NK-92 treated with Interleukin-12 subunit alpha and Interleukin-12 subunit beta, amount 100 ng/mL, for 24 hours (cell line): ENCODE measurements around the gene IFI27L1.
"Not testable (repeated sequence)": the region's sequence is repeated elsewhere in the genome, so short reads cannot be mapped to it uniquely, and the experiment has no call there.

Source experiments
- DNase-seq: peaks from one replicate; lab custom pipeline; 2025; lab: John Stamatoyannopoulos, UW

The IFI27L1 gene

DNA sequence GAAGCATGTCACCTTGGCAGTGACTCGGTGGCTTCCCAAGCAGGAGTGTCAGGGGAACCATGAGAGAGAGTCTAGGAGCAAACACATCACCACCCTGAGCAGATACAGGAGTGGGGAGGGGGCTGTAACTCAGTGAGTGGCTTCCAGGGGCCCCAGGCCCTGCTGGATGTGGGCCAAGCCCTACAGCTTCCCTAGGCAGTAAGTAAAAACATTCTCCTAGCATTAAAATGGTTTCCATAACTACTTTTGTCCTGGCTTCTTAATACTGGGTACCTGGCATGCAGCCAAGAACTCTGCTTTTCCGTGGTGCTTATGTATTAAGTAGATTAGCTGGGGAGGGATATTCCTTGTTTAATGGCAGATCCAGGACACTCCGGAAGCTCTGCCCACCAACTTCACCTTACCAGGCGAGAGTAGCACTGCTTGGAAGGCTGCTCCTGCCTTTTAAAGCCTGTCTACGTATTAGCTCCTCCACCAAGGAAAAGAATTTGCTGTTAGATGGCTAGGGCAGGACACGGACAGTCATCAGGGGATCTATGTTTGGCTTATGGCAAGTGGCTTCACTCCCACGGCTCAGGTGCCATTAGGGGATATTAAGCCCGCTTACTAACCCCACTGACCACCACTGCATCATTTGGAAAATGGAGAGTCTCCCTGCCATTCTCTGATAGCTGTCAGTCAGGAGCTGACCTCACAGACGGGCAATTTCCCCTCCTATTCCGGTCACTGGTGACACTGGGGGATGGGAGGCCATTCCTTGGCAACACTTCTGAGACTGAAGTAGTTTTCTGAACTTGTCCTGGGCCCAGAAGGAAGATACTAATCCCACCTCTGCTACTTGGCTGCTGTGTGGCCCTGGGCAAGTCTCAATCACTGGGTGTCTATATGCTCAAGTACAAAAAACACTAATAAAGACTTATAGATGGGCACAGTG is 32.2 kb upstream of the IFI27L1 start:
- no peak for DNase-seq

DNA sequence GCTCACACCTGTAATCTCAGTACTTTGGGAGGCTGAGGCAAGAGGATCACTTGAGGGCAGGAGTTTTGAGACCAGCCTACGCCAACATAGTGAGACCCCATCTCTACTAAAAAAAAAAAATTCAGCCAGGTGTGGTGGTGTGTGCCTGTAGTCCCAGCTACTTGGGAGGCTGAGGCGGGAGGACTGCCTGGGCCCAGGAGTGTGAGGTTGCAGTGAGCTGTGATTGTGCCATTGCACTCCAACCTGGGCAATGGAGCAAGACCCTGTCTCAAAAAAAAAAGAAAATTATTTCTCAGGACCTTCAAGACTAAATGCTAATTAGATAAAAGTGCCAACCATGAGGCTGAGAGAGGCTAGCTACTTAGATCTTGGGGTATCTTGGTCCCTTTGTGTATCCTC is 31.5 kb upstream of the IFI27L1 start:
- no peak for DNase-seq

DNA sequence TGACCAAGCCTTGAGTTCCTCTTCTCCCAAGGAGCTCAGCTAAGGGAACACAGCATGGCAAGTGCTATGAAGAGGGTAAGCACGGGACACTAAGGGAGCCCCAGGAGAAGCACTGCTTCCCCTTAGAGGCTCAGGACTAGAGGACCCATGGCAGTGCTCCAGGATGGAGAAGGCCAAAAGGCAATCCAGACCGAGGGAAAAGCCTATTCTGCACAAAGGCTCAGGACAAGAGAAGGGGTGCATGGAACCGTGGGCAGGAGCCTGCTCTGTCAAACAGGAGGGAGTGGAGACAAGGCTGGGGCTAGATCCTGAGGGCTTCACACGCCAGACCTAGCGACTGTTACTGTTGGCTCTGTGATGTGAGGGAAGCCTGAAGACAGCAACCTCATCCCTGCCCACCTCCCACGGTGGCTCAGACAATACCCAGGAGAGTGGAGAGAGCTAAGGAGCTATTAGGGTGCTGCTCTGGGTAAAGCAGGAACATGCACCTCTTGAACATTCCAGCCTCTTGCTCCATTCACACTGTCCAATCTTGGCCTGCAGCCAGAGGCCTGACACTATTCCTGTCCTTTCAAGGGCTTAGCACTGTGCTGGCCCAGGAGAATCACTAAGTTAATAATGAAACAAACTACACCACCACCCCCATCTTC is 30.8 kb upstream of the IFI27L1 start:
- DNase-seq: no peak

DNA sequence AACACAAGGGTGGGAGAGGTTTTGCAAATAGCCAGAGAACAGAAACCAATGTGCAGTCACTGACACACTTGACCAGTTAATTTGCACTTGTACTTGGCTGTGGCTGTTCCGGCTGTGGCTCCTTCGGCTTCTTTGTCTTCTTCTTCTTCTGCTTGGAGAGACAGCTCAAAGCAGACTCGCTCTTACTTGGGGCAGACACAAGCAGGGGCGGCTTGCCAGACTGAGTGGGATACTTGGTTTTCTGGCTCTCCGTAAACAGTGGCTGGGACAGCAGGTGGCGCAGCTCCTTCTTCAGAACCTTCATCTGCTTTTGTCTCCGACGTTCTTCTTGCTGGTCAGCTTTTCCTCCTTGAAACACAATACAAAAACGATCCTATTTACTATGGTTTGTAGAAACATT is 30.0 kb upstream of the IFI27L1 start:
- DNase-seq: no peak

DNA sequence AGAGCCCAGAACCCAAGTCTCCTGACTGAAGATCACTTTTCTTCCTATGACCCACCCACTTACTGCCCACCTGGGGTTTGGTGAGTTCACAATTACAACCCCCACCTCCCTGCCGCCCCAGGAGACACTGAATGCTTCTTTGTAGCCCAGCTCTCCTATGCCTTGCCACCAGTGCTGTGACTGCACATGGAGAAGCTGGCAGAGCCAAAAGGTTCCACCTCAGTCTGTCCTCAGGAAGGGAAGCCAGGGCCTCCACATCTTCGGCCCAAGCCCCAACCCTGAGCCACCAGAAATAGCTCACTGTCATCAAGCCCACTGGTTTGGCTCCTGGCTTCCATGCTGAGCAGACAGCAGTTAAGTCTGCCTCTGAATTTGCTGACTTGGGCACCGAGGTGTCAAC is 29.3 kb upstream of the IFI27L1 start:
- DNase-seq: no peak

DNA sequence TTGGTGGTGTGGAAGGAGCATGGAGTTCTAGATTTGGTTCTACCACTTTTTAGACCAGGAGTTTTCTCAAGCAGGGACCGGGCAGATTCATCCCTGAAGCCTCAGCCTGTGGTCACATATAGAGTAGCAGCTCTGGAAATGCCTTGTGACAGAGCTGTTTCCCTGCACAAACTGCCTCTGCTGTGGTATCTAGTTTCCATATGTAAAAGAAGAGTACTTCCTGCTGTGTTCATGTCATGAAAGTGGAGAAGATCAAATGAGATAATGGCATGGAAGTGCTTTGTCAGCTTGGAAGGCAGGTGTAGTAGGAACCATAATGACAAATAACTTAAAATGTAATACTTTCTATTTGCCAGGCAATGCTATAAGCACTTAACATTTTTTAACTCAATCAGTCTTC is 28.9 kb upstream of the IFI27L1 start:
- no peak for DNase-seq

DNA sequence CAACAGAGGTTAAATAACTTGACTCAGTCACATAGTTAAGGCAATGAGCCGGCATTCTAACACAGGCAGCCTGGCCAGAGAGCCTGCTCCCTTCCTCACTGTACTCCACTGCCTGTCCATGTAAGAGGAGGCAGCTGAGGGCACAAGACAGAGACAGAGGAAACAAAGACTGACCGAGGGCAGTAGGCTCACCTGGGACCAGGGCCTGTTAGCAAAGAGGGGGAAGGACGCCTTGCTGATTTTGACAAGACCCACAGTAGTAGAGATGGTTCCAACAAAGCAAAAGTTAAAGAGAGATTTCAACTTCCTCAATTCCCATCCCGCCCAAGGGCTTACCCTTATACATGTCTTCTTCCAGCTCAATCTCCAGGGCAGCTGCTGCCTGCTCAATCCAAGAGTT is 28.4 kb upstream of the IFI27L1 start:
- DNase-seq: no peak

DNA sequence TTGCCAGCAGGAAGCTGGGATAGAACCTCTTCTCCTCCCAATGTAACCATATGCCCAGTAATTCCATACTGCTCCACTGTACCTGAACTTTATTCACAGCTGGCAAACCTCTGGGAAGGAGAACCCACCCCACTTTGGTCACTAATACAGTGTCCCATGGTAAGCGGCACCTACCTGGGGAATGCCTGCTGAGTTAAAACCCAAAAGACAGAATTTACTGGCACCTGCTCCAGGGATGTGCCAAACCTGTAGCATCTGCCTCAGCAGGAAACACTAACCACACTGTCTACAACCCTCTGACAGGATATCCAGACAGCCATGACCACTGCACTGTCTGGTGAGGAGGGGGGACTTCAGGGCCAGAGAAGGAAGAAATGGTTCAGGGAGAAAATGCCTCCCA is 26.7 kb upstream of the IFI27L1 start:
- no peak for DNase-seq

DNA sequence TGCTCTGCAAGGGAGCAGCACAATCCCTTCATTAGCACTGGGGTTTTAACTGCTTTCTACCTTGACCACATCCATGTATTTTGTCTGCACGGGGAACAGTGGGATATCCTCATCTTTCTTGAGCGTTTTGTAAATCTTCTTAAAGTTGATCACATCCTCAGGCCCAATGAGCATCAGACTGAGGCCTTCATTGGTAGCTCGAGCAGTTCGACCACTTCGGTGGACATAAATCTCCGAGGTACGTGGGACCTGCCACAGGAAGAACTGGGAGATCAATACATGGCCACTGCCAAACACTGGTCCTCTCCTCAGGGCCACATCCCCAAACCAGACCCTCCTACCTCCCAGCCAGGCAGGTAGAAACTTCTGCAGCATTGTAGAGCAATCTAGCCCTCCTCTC is 26.2 kb upstream of the IFI27L1 start:
- no peak for DNase-seq

DNA sequence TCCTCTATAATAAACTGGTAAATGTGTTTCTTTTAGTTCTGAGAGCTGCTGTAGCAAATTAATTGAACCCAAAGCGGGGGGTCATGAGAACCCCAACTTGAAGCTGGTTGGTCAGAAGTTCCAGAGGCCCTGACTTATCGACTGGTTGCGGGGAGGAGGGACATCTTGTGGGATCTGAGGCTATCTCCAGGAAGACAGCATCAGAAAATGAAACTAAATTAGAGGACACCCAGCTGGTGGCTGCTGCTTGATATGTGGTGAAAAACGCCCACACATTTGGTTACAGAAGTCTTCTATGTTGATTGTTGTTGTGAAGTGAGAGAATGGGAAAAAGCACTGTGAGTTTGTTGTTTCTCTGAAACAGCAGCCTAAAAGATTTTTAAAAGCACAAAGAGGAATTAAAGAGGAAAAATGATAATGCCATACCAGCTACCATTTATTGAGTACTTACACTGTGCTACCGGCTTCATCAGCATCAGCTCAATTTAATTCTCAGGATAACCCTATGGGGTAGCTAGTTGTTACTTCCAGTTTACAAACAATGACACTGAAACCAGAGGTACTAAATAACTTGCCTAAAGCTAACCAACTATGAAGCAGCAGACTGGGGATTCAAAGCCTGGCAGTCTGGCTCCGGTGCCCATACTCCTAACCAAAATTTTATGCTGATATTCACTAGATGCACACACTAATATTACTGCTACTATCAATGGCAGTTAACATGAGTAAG is 24.4 kb upstream of the IFI27L1 start:
- DNase-seq: no peak

DNA sequence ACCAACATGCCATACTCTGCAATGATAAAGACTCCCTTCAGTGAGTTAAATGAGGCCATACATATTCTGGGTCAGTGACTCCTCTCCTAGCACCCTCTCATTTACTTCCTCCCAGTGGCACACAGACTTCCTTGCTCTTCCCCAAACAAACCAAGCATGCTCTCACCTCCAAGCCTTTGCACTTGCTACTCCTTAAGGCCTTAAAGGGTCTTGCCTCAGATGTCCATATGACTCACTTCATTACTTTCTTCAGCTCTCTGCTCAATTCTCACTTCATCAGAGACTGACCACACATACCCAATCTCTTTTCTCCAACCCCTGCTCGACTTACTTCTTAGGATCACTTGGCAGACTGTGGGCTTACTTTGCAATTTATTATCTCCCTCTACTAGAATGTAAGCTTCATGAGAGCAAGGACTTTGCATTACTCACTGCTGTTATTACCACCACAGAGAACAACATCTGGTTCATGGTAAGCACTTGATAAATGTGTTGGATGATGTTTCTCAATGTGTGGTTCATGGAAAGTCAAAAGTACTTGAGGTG is 22.9 kb upstream of the IFI27L1 start:
- no peak for DNase-seq

DNA sequence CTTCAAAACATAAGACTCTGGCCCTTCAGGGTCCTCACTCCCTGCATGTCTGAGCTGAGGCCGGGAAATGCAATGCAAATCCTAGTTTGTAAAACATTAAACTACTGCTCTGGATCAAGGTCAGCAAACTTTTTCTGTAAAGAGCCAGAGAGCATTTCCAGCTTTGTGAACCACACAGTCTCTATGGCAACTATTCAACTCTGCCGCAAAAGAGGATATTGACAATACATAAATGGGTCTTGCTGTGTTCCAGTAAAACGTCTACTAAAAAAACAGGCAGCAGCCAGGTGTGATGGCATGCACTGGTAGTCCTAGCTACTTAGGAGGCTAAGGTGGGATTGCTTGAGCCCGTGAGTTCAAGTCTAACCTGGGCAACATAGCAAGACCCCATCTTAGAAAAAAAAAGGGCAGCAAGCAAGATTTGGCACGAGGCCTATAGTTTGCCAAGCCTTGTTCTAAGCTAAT is 22.4 kb upstream of the IFI27L1 start:
- no peak for DNase-seq

DNA sequence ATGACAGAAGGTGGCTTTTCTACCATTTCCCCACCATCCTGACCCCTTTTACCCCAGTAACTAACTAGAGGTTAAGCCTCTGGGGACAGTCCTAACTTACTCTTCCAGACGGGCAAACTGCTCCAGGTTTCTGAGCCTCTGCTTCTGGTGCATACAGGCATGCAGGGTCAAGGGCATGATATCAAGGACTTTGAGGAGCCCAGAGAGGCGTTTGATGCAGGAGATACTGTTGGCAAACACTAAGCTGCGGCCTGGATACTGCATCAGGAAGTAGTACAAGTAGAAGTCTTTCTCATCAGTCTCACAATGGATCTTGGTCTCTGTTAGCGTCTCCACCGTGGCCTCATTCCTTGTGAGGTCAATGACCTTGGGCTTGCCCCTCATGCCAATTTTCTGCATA is 21.1 kb upstream of the IFI27L1 start:
- no peak for DNase-seq

DNA sequence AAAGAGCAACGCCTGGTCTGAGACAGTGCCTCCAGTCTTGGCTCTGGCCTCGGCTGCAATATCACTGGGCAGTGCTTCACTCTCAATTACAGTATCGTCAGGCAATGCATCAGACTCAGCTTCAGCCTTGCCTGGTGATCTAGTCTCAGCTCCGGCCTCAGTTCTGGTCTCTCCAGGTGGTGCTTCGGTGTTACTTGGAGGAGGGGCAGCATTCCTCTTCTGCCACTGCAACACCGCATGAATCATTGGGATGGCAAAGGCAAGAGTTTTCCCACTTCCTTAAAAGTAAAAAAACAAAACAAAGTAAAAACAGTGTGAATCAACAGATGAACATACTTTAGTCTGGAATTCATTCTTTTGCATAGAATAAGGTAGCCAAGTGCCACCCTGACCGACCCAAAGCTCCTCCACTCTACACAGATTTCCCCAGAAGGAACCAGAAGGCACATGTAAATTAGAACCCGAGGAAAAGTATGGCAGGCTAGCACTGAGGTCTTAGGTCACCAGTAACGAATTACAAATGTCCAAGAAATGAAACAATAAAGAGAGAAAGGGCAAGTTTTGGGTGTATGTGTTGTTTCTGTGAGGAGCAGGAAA is 18.7 kb upstream of the IFI27L1 start:
- no peak for DNase-seq

DNA sequence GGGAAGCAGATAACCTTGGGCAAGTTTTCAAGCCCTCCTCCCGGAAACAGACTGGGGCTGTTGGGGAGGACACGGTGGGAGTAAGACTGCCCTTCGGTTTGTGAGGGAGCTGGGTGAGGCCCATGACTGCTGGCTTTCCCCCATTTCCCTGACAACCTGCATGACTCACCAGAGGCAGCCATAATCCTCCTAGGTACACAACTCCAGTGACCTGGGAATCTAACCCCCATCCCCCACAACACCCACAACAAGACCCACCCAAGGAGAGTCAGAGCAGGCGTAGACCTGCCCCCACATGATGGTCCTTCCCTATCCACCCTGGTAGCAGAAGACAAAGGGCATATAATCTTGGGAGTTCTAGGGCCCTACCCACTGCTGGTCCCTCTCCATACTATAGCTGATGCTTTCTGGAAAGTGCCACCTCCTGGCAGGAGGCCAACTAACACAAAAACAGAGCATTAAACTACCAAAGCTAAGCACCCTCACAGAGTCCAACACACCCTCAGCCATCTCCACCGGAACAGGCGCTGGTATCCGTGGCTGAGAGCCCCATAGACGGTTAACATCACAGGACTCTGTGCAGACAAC is 14.9 kb upstream of the IFI27L1 start:
- no peak for DNase-seq

DNA sequence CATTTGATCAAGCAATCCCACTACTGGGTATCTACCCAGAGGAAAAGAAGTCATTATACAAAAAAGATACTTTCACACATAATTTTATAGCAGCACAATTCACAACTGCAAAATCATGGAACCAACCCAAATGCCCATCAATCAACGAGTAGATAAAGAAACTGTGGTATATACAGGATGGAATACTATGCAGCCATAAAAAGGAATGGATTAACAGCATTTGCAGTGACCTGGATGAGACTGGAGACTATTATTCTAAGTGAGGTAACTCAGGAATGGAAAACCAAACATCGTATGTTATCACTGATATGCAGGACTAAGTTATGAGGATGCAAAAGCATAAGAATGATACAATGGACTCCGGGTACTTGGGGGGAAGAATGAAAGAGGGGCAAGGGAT is 9.0 kb upstream of the IFI27L1 start:
- DNase-seq: not testable (repeated sequence)

DNA sequence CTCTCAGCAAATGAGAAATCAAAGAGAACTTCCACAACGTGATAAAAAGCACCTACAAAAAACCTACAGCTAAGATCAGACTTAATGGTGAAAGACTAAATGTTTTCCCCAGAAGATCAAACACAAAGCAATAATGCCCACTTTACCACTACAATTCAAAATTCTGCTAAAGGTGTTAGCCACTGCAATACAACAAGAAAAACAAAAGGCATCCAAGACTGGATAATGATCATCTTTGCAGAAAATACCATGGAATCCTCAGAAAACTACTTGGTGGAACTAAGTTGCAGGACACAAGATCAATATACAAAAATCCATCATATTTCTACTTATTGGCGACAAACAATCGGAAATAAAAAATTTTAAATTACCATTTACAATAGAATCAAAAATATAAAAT is 6.6 kb upstream of the IFI27L1 start:
- DNase-seq: no peak

DNA sequence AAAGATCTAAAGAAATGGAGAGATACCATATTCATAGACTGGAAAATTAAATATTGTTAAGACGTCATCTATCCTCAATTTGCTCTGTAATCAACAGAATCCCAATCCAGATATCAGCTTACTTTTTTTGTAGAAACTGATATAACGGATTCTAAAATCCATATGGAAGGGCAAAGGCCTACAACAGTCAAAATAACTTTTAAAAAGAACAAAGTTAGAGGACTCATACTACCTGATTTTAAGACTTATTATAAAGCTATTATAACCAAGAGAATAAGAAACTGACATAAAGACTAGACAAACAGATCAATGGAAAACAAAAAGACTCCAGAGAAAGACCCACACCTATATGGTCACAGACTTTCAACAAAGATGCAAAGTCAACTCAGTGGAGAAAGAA is 6.1 kb upstream of the IFI27L1 start:
- no peak for DNase-seq

DNA sequence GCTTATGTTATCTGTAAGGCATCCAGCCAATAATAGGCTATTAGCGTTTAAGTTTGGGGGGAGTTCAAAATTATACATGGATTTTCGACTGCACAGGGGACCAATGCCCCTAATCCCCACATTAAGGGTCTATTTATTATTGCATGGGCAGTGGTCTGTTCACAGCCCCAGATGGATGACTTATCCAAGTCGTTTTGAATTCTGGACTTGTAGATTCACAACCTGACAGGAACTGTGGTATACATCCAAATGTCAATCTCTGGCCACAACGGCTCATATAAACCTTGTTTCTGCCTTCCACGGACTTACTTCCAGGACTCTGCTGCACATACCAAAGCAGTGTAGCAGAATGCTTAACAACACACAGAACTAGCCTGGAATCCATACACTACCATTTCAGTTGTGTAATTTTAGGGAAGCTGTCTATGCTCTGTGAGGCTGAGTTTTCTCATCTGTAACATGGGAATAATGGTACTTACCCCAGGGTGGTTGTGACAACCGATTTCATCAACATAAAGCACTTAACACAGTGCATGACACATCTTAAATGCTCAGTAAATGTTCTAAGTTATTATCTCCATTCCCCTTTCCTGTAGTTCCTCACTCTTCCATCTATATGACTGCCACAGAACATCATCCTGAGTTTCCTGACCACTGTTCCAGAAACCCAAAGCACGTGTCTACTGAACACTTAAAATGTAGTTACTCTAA is 3.8 kb upstream of the IFI27L1 start:
- no peak for DNase-seq

DNA sequence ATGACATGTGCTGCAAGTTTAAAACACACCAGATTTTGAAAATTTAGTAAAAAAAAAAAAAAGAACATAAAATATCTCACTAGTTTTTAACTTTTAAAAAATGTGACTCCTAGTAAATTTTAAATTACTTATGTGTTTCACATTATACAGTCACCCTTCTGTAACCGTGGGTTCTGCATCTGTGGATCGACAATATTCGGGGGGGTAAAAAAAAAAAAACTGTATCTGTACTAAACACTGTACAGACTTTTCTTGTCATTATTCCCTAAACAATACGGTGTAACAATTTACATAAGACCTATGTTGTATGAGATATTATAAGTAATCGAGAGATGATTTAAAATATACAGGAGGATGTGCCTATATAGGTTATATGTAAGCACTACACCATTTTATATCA is 3.3 kb upstream of the IFI27L1 start:
- no peak for DNase-seq
